TTC549 (cell line): ENCODE results near the gene NTN4.
"Not testable (repeated sequence)": the region's sequence is repeated elsewhere in the genome, so short reads cannot be mapped to it uniquely, and the experiment has no call there.

Experiments used
- FAIRE-seq: peaks from 2 replicates; lab custom pipeline; 2012; peaks lifted over from hg19 to GRCh38; lab: Jason Lieb, UNC

Gene NTN4

GRCh38 chr12:95621725-95622124, 168.8 kb downstream of the NTN4 start:
- no peak for FAIRE-seq

DNA sequence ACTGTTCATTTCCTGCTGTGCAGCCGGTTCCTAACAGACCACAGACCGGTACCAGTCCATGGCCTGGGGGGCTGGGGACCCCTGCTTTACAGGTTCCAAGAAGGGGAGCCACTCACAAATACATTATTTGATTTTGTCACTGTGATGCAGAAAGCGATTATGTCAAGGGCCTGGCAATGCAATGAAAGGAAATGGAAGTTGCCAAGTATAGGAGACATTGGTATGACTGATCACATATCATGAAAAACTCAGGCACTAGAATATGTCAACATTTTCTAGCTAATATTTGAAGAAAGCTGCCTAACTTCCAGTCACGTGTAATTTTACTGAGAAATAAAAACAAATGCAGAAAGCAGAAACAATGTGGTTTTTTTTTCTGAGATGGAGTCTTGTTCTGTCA, 170.4 kb downstream of the NTN4 start:
- no peak for FAIRE-seq

- not testable (repeated sequence) for FAIRE-seq
Measured at GRCh38 chr12:95616470-95616869, 174.1 kb downstream of the NTN4 start.

- FAIRE-seq: no peak
Measured at GRCh38 chr12:95615749-95616148, 174.8 kb downstream of the NTN4 start.

GRCh38 chr12:95614390-95614982, 176.1 kb downstream of the NTN4 start:
- no peak for FAIRE-seq

DNA sequence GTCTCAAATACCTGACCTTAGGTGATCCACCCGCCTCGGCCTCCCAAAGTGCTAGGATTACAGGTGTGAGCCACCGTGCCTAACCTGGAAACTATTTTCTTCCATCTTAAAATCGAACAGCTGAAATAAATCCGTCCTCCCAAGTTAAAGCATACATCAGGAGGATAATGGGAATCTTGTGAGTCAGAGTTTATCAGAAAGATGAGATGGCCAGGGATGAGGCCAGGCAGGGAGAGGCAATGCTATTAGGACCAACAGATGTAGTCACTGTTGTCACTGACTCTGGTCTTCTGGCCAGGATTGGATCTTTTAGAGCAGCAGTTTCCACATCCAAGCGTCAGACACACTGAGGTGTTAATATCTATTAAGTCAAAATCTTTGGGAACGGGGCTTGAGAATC, 177.5 kb downstream of the NTN4 start:
- no peak for FAIRE-seq

DNA sequence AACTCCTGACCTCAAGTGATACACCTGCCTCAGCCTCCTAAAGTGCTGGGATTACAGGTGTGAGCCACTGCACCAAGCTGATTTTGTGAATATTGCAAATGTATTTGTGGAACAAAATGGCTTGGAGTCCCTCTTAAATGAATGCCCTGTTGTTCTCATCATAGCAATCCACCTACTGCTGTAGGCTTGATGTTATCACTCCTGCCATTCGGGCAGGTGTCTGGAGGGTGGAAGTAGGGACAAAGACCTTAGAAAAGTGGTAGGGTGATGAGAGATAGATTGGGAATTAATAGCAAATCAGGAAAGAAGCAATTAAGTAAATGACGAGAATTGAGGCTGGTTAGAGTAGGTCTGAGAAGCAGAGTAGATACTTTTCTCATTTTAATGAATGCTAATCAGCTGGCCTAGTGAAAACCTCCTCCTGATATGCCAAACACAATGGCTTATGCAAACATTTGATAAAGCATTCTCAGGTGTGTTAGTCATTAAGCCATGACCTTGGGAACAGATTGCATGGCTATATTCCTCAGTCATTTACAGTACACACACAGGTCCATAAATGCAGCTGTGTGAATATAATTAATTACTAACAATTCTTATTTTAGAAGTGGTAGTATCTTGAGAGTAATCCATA, 178.8 kb downstream of the NTN4 start:
- FAIRE-seq: no peak

- no peak for FAIRE-seq
Measured at GRCh38 chr12:95608252-95609033, 182.1 kb downstream of the NTN4 start.
